ENCODE results near the gene UQCRHL. TPM values are rescaled to one million over a fixed set of nuclear protein-coding genes. Genes with fewer than 3 reads are reported as not detected.
"Not testable (repeated sequence)": the region's sequence is repeated elsewhere in the genome, so short reads cannot be mapped to it uniquely, and the experiment has no call there.

Gene UQCRHL
- 1.0 and 1.1 TPM in 2 replicates for total RNA-seq (2012; rRNA removed)

GRCh38 chr1:15807549-15807948 lies at the start of gene UQCRHL:
TSS of gene UQCRHL (minus strand) at chr1:15807649. CDS start at chr1:15807649, 0 bp downstream.
- not testable (repeated sequence) for H3K9ac ChIP-seq (ENCODE audit: low read depth, low read length); H3K36me3 ChIP-seq (ENCODE audit: insufficient read depth, low read length); H3K4me1 ChIP-seq (ENCODE audit: control insufficient read depth, insufficient read depth, low read length); H3K27me3 ChIP-seq (ENCODE audit: control insufficient read depth, insufficient read depth, low read length); H3K9me3 ChIP-seq (replicated peaks; ENCODE audit: low read length); H3K4me2 ChIP-seq (ENCODE audit: low read length); H3K4me3 ChIP-seq (ENCODE audit: low read length)

DNA sequence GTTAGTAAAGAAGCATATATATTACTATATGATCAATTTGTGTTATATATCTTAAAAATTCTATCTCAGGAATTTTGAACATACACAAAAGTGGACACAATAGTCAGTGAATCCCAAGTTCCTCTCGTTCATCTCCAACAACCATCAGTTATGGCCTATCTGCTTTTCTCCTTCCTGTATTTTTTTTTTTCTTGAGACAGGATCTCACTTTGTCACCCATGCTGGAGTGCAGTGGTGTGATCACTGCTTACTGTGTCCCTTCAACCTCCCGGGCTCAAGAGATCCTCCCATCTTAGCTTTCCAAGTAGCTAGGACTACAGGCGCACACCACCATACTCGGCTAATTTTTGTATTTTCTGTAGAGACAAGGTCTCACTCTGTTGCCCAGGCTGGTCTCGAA lies 49.4 kb upstream of the UQCRHL start:
- Histone ChIP-seq H3K4me3 (ENCODE audit: low read length) (no peak overlapping the region), H3K9me3 (replicated peaks; ENCODE audit: low read length) (no peaks in the 10 kb centered on the region), H3K27me3 (ENCODE audit: control insufficient read depth, insufficient read depth, low read length) (no peaks in the 10 kb centered on the region), H3K4me2 (ENCODE audit: low read length) (no peak overlapping the region), H3K4me1 (ENCODE audit: control insufficient read depth, insufficient read depth, low read length) (peaks cover 9% of the 10 kb centered on the region), H3K9ac (ENCODE audit: low read depth, low read length) (no peak overlapping the region), H3K36me3 (ENCODE audit: insufficient read depth, low read length) (no peaks in the 10 kb centered on the region)

DNA sequence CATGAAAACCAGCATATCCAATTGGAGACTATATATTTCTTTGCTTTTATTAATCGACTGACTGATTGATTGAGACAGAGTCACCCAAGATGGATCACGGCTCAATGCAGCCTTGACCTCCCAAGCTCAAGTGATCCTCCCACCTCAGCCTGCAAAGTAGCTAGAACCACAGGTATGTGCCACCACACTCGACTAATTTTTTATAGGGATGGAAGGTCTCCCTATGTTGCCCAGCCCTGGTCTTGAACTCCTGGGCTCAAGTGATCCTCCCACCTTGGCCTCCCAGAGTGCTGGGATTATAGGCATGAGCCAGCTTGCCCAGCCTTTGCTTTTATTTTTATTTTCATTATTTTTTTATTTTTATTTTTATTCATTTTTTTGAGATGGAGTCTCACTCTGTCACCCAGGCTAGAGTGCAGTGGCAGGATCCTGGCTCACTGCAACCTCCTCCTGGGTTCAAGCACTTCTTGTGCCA lies 45.4 kb upstream of the UQCRHL start:
- Histone ChIP-seq H3K4me3 (ENCODE audit: low read length) (no peak overlapping the region), H3K4me2 (ENCODE audit: low read length) (no peak overlapping the region), H3K4me1 (ENCODE audit: control insufficient read depth, insufficient read depth, low read length) (peaks cover 29% of the 10 kb centered on the region), H3K36me3 (ENCODE audit: insufficient read depth, low read length) (no peaks in the 10 kb centered on the region), H3K9me3 (replicated peaks; ENCODE audit: low read length) (no peaks in the 10 kb centered on the region), H3K27me3 (ENCODE audit: control insufficient read depth, insufficient read depth, low read length) (no peaks in the 10 kb centered on the region), H3K9ac (ENCODE audit: low read depth, low read length) (no peak overlapping the region)

- Histone ChIP-seq H3K4me3 (ENCODE audit: low read length) (no peak overlapping the region), H3K9ac (ENCODE audit: low read depth, low read length) (no peak overlapping the region), H3K4me2 (ENCODE audit: low read length) (peak overlapping the region; percentile 83), H3K27me3 (ENCODE audit: control insufficient read depth, insufficient read depth, low read length) (no peaks in the 10 kb centered on the region), H3K9me3 (replicated peaks; ENCODE audit: low read length) (no peaks in the 10 kb centered on the region), H3K4me1 (ENCODE audit: control insufficient read depth, insufficient read depth, low read length) (peaks cover 29% of the 10 kb centered on the region), H3K36me3 (ENCODE audit: insufficient read depth, low read length) (no peaks in the 10 kb centered on the region)
Observed at GRCh38 chr1:15852036-15852827, 44.8 kb upstream of the UQCRHL start.

- Histone ChIP-seq H3K4me3 (ENCODE audit: low read length) (no peak overlapping the region), H3K36me3 (ENCODE audit: insufficient read depth, low read length) (no peaks in the 10 kb centered on the region), H3K4me2 (ENCODE audit: low read length) (peak overlapping the region; percentile 83), H3K9ac (ENCODE audit: low read depth, low read length) (peak overlapping the region; percentile 18), H3K9me3 (replicated peaks; ENCODE audit: low read length) (no peaks in the 10 kb centered on the region), H3K27me3 (ENCODE audit: control insufficient read depth, insufficient read depth, low read length) (no peaks in the 10 kb centered on the region), H3K4me1 (ENCODE audit: control insufficient read depth, insufficient read depth, low read length) (peaks cover 36% of the 10 kb centered on the region)
Observed at GRCh38 chr1:15851210-15852035, 44.0 kb upstream of the UQCRHL start.

DNA sequence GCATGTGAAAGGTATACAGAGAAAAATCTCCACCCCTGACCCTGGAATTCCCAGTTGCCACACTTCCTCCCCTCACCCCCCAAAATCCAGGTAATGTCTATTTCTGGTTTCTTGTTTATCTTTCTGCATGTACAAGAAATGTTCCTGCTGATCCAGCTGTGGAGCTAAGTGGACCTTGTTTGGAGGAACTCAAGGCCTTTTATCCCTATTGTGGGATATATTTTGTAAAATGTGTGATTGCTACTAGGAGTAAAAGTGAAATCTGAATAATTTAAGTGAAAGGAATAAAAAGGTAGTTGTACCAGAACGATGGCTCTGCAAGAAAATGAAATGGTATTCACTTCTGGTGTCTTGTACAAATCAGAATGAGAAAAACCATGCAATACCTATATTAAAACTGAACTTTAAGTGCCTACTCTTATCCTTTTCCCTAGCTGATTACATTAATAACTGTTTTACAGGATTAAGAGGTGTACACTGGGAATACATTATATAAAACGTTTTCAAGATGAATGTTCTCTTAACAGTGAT lies 43.1 kb upstream of the UQCRHL start:
- Histone ChIP-seq H3K4me3 (ENCODE audit: low read length) (peak overlapping the region; percentile 88), H3K36me3 (ENCODE audit: insufficient read depth, low read length) (no peaks in the 10 kb centered on the region), H3K4me1 (ENCODE audit: control insufficient read depth, insufficient read depth, low read length) (peaks cover 36% of the 10 kb centered on the region), H3K27me3 (ENCODE audit: control insufficient read depth, insufficient read depth, low read length) (no peaks in the 10 kb centered on the region), H3K4me2 (ENCODE audit: low read length) (peak overlapping the region; percentile 83), H3K9me3 (replicated peaks; ENCODE audit: low read length) (no peaks in the 10 kb centered on the region), H3K9ac (ENCODE audit: low read depth, low read length) (peak overlapping the region; percentile 94)

DNA sequence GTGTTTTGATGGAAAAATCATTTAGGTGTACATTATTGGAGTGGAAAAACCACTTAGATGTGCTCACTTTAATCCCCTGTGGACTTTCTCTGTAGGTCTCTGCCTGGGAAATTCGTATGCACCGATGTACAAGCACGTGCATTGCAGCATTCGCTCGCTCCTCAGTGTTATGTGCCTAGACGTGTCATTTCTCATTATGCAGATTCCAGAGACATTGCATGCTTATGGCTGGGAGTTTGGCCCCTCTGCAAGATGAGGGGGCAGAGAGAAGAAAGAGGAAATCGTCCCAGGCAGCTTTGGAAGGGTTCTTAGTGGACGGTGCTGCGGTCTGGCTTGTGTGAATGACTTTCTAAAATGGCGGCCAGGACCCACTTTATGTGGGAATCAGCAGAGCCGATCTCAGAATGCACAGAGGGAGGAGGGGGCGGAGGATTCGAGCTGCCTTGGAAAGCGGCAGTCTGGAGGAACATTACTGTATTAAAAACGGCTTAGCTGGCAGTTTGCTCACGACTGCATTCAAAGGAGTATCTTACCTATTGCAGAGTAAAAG lies 42.4 kb upstream of the UQCRHL start:
- H3K27me3 ChIP-seq (ENCODE audit: control insufficient read depth, insufficient read depth, low read length), result no peaks in the 10 kb centered on the region
- no peaks in the 10 kb centered on the region for H3K9me3 ChIP-seq (replicated peaks; ENCODE audit: low read length)
- peak overlapping the region; percentile 94 for H3K9ac ChIP-seq (ENCODE audit: low read depth, low read length)
- peaks cover 36% of the 10 kb centered on the region for H3K4me1 ChIP-seq (ENCODE audit: control insufficient read depth, insufficient read depth, low read length)
- H3K4me2 ChIP-seq (ENCODE audit: low read length), result peak overlapping the region; percentile 83
- peak overlapping the region; percentile 88 for H3K4me3 ChIP-seq (ENCODE audit: low read length)
- no peaks in the 10 kb centered on the region for H3K36me3 ChIP-seq (ENCODE audit: insufficient read depth, low read length)

DNA sequence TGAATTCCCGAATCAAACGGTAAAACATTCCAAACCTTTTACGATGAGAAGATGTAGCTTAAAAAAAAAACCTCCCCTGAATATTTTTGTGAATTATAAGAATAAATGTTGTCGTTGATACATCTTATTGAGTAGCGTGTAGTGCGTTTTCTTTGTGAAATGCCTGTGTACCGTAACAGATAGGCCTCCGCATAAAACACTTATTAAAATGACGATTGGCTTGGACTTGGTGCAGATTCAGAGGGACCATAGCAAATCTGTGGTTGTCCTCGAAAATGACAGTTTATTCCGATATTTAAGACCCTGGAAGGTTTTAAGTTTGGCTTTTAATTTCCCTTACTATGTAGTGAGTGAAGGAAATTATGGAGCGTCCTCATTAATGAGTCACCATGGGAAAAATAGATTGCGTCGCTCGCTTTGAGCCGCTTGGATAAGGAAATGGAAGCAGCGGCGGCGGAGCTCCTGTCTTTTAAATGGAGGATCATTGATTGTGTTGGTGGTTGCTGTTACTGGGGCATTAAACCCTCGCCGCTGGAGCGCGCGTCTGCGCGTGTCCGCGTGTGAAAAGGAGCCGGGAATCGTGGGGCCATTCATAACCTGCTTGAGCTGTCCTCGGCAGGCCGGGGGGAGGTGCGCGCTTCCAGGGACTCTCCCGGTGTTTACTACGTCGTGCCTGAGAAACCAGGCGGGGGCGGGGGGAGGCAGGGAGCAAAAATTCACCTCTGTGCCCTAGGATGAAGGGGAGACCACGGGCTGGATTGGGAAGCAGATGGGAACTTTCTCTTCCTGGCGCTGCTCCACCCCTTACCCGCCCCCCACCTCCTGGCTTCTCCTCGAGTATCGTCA lies 41.7 kb upstream of the UQCRHL start:
- H3K36me3 ChIP-seq (ENCODE audit: insufficient read depth, low read length), result no peaks in the 10 kb centered on the region
- no peaks in the 10 kb centered on the region for H3K27me3 ChIP-seq (ENCODE audit: control insufficient read depth, insufficient read depth, low read length)
- H3K4me3 ChIP-seq (ENCODE audit: low read length), result peak overlapping the region; percentile 88
- peak overlapping the region; percentile 94 for H3K9ac ChIP-seq (ENCODE audit: low read depth, low read length)
- peaks cover 36% of the 10 kb centered on the region for H3K4me1 ChIP-seq (ENCODE audit: control insufficient read depth, insufficient read depth, low read length)
- H3K4me2 ChIP-seq (ENCODE audit: low read length), result peak overlapping the region; percentile 83
- no peaks in the 10 kb centered on the region for H3K9me3 ChIP-seq (replicated peaks; ENCODE audit: low read length)

DNA sequence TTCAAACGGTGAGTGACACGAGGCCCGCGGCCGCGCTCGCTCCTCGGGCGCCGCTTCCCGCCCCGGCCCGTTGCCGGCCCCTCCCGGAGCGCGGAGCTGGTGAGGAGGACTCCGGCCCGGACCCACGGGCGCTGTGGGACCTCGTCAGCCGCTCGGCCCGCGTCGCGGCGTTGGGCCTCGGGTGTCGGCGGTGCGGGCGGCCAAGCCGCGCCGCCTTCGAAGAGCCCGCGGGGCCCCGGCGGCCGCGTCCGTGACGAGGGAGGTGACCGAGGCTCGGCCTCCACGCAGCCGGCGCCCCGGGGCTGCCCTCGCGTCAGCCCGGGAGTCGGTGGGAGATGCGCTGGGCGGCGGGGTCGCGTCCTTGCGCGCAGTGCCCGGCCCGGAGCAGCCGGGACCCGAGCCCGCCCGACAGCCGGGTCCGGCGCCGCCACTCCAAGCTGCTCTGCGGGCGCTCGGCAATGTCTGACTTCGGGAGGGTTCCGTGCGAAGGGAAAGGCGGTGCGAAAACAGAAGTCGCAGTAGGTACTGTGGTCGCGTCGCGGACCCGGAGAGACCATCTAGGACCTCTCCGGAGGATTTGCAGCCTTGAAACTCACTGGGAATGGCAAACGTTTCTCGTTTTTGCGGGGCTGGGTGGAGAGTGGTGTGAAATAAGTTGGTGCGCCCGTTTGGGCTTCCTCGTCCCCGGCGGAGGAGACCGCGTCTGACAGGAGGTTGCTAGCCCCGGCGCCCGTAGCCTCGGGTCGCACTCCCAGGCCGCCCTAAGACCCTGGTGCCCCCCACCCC lies 40.9 kb upstream of the UQCRHL start:
- peak overlapping the region; percentile 83 for H3K4me2 ChIP-seq (ENCODE audit: low read length)
- peak overlapping the region; percentile 94 for H3K9ac ChIP-seq (ENCODE audit: low read depth, low read length)
- peak overlapping the region; percentile 88 for H3K4me3 ChIP-seq (ENCODE audit: low read length)
- no peaks in the 10 kb centered on the region for H3K9me3 ChIP-seq (replicated peaks; ENCODE audit: low read length)
- no peaks in the 10 kb centered on the region for H3K27me3 ChIP-seq (ENCODE audit: control insufficient read depth, insufficient read depth, low read length)
- peaks cover 36% of the 10 kb centered on the region for H3K4me1 ChIP-seq (ENCODE audit: control insufficient read depth, insufficient read depth, low read length)
- no peaks in the 10 kb centered on the region for H3K36me3 ChIP-seq (ENCODE audit: insufficient read depth, low read length)

- Histone ChIP-seq H3K4me3 (ENCODE audit: low read length) (peak overlapping the region; percentile 88), H3K4me1 (ENCODE audit: control insufficient read depth, insufficient read depth, low read length) (peaks cover 36% of the 10 kb centered on the region), H3K4me2 (ENCODE audit: low read length) (peak overlapping the region; percentile 83), H3K27me3 (ENCODE audit: control insufficient read depth, insufficient read depth, low read length) (no peaks in the 10 kb centered on the region), H3K36me3 (ENCODE audit: insufficient read depth, low read length) (no peaks in the 10 kb centered on the region), H3K9me3 (replicated peaks; ENCODE audit: low read length) (no peaks in the 10 kb centered on the region), H3K9ac (ENCODE audit: low read depth, low read length) (peak overlapping the region; percentile 94)
Observed at GRCh38 chr1:15847893-15848142, 40.4 kb upstream of the UQCRHL start.
